Activated T-cell treated with anti-CD3 and anti-CD28 coated beads for 4 hours (primary cell): ENCODE data around the gene OAS1.
"Not testable (repeated sequence)": the region's sequence is repeated elsewhere in the genome, so short reads cannot be mapped to it uniquely, and the experiment has no call there.

Experiments used
- DNase-seq: peaks from one replicate; pipeline ENCODE4 v3.0.0-alpha.2; 2020

Gene OAS1

GRCh38 chr12:112901271-112901670 lies 5.5 kb upstream of the OAS1 start:
- no peak for DNase-seq

GRCh38 chr12:112904571-112904970 lies 2.2 kb upstream of the OAS1 start:
- no peak for DNase-seq

- no peak for DNase-seq
Observed at GRCh38 chr12:112905451-112906089, 1.2 kb upstream of the OAS1 start.

- no peak for DNase-seq
Observed at GRCh38 chr12:112907415-112908157, 824 bp downstream of the OAS1 start.

GRCh38 chr12:112908548-112908947 lies 1.8 kb downstream of the OAS1 start:
- no peak for DNase-seq

GRCh38 chr12:112909693-112910092 lies 2.9 kb downstream of the OAS1 start:
- DNase-seq = no peak

GRCh38 chr12:112913038-112913688 lies 6.4 kb downstream of the OAS1 start:
- DNase-seq = no peak

GRCh38 chr12:112913888-112914287 lies 7.1 kb downstream of the OAS1 start:
- DNase-seq = not testable (repeated sequence)

GRCh38 chr12:112916270-112916669 lies 9.5 kb downstream of the OAS1 start:
- DNase-seq = no peak

GRCh38 chr12:112919121-112919520 lies 12.4 kb downstream of the OAS1 start:
- DNase-seq = no peak

- DNase-seq = no peak
Observed at GRCh38 chr12:112924986-112925385, 18.2 kb downstream of the OAS1 start.

- DNase-seq = not testable (repeated sequence)
Observed at GRCh38 chr12:112926416-112927033, 19.8 kb downstream of the OAS1 start.

GRCh38 chr12:112927475-112927874 lies 20.7 kb downstream of the OAS1 start:
- DNase-seq = no peak

- DNase-seq = no peak
Observed at GRCh38 chr12:112927925-112928324, 21.2 kb downstream of the OAS1 start.

- no peak for DNase-seq
Observed at GRCh38 chr12:112928978-112929377, 22.2 kb downstream of the OAS1 start.

- no peak for DNase-seq
Observed at GRCh38 chr12:112929715-112930114, 23.0 kb downstream of the OAS1 start.

GRCh38 chr12:112930350-112930749 lies 23.6 kb downstream of the OAS1 start:
- no peak for DNase-seq

GRCh38 chr12:112932485-112933128 lies 25.8 kb downstream of the OAS1 start:
- DNase-seq = no peak

- no peak for DNase-seq
Observed at GRCh38 chr12:112933129-112933505, 26.4 kb downstream of the OAS1 start.

GRCh38 chr12:112936264-112936663 lies 29.5 kb downstream of the OAS1 start:
- no peak for DNase-seq

GRCh38 chr12:112936927-112937326 lies 30.2 kb downstream of the OAS1 start:
- DNase-seq = no peak

- DNase-seq = peak; percentile 49
Observed at GRCh38 chr12:112937741-112938719, 31.3 kb downstream of the OAS1 start, which contains the start of gene OAS3. OAS3 (plus strand) TSS chr12:112938474; CDS start chr12:112938531, 57 bp downstream.
